Measurements from ENCODE around the gene TEX2.
"Not testable (repeated sequence)": the region's sequence is repeated elsewhere in the genome, so short reads cannot be mapped to it uniquely, and the experiment has no call there.

TEX2 gene

GRCh38 chr17:64180089-64181073, 82.7 kb downstream of the TEX2 start:
- Histone ChIP-seq H3K4me1 (ENCODE audit: insufficient read depth, low read length, severe bottlenecking) (no peaks in the 10 kb centered on the region), H3F3A (ENCODE audit: insufficient read depth, low read length) (no peaks in the 10 kb centered on the region), H3K36me3 (ENCODE audit: insufficient read depth, low read length) (no peaks in the 10 kb centered on the region), H4K20me1 (ENCODE audit: insufficient read depth, low read length) (no peaks in the 10 kb centered on the region), H3K9ac (ENCODE audit: low read length) (no peak overlapping the region), H3K4me2 (ENCODE audit: low read length) (no peak overlapping the region), H3K9me2 (ENCODE audit: low read depth, low read length) (no peaks in the 10 kb centered on the region), H3K79me2 (ENCODE audit: insufficient read depth, low read length) (no peaks in the 10 kb centered on the region), H3K4me3 (ENCODE audit: low read depth, low read length, poor library complexity, severe bottlenecking) (no peak overlapping the region), H3K9me3 (ENCODE audit: low read length) (no peaks in the 10 kb centered on the region), H3K27me3 (ENCODE audit: insufficient read depth, low read length) (no peaks in the 10 kb centered on the region), H2AFZ (ENCODE audit: low read length) (no peak overlapping the region), H3K27ac (ENCODE audit: low read depth, low read length, poor library complexity, severe bottlenecking) (no peak overlapping the region)
- TF ChIP-seq EZH2 (IDR thresholded peaks at IDR 0.05; ENCODE audit: borderline replicate concordance, low read length) (no peak), CTCF (IDR thresholded peaks at IDR 0.05; ENCODE audit: low read length) (no peak)

DNA sequence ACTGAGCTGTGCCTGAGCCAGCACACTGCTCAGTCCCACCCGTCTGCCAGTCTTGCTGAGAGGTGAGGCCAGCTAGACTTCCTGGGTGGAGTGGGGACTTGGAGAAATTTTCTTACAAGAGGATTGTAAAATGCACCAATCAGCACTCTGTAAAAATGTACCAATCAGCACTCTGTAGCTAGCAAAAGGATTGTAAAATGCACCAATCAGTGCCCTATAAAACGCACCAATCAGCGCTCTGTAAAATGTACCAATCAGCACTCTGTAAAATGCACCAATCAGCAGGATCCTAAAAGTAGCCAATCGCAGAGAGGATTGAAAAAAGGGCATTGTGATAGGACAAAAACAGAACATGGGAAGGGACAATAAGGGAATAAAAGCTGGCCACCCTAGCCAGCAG, 84.0 kb downstream of the TEX2 start:
- H3K9me3 ChIP-seq (ENCODE audit: low read length); H3K9me2 ChIP-seq (ENCODE audit: low read depth, low read length); H3K27me3 ChIP-seq (ENCODE audit: insufficient read depth, low read length); H3K9ac ChIP-seq (ENCODE audit: low read length); H3K79me2 ChIP-seq (ENCODE audit: insufficient read depth, low read length); H3K4me2 ChIP-seq (ENCODE audit: low read length); H3F3A ChIP-seq (ENCODE audit: insufficient read depth, low read length); H2AFZ ChIP-seq (ENCODE audit: low read length); H3K4me3 ChIP-seq (ENCODE audit: low read depth, low read length, poor library complexity, severe bottlenecking); H3K4me1 ChIP-seq (ENCODE audit: insufficient read depth, low read length, severe bottlenecking); H4K20me1 ChIP-seq (ENCODE audit: insufficient read depth, low read length); H3K36me3 ChIP-seq (ENCODE audit: insufficient read depth, low read length); H3K27ac ChIP-seq (ENCODE audit: low read depth, low read length, poor library complexity, severe bottlenecking): not testable (repeated sequence)

GRCh38 chr17:64178011-64178825, 84.8 kb downstream of the TEX2 start:
- Histone ChIP-seq H3K9me2 (ENCODE audit: low read depth, low read length) (no peaks in the 10 kb centered on the region), H3K36me3 (ENCODE audit: insufficient read depth, low read length) (no peaks in the 10 kb centered on the region), H3F3A (ENCODE audit: insufficient read depth, low read length) (no peaks in the 10 kb centered on the region)

DNA sequence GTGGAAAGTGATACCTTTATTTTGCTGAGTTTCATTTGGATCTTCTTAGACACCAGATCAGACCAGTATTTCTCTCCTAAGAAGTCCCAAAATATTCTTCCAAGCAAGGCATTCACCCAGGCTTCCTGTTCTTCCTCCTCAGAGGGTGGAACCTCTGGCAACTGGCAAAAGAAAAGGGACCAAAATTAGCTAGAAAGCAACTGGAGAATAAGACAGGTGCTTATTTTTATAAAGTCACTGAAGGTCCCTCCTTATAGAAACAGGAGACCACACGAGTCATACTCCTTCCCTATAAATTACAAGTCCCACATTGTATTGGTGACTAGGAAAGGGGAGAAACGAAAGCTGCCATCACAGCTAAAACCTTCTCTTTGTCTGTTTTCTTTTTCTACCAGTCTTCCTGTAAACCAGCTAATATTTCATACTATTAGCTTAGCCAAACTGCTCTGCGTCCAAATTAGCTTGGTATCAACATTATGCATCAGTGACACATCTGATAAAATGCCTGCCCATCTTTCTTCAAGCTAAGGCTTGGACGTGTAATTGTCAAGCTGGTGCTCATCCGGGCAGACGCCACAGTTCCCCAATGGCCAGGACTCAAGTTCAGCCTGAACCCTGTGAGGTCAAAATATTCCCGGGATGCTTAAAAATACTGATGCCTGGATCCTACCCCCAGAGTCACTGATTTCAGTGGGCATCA, 85.6 kb downstream of the TEX2 start:
- no peak overlapping the region for H3K9ac ChIP-seq (ENCODE audit: low read length)
- H4K20me1 ChIP-seq (ENCODE audit: insufficient read depth, low read length) = no peaks in the 10 kb centered on the region
- H3K4me1 ChIP-seq (ENCODE audit: insufficient read depth, low read length, severe bottlenecking) = no peaks in the 10 kb centered on the region
- no peaks in the 10 kb centered on the region for H3F3A ChIP-seq (ENCODE audit: insufficient read depth, low read length)
- H3K36me3 ChIP-seq (ENCODE audit: insufficient read depth, low read length) = no peaks in the 10 kb centered on the region
- no peak overlapping the region for H3K27ac ChIP-seq (ENCODE audit: low read depth, low read length, poor library complexity, severe bottlenecking)
- no peak overlapping the region for H3K4me3 ChIP-seq (ENCODE audit: low read depth, low read length, poor library complexity, severe bottlenecking)
- H3K79me2 ChIP-seq (ENCODE audit: insufficient read depth, low read length) = no peaks in the 10 kb centered on the region
- no peaks in the 10 kb centered on the region for H3K9me3 ChIP-seq (ENCODE audit: low read length)
- H3K27me3 ChIP-seq (ENCODE audit: insufficient read depth, low read length) = no peaks in the 10 kb centered on the region
- TF ChIP-seq EZH2 (IDR thresholded peaks at IDR 0.05; ENCODE audit: borderline replicate concordance, low read length) (no peak), CTCF (IDR thresholded peaks at IDR 0.05; ENCODE audit: low read length) (no peak)
- no peak overlapping the region for H2AFZ ChIP-seq (ENCODE audit: low read length)
- H3K9me2 ChIP-seq (ENCODE audit: low read depth, low read length) = no peaks in the 10 kb centered on the region
- no peak overlapping the region for H3K4me2 ChIP-seq (ENCODE audit: low read length)

More at GRCh38 chr17:64178011-64178825, 84.8 kb downstream of the TEX2 start:
- Histone ChIP-seq H3K79me2 (ENCODE audit: insufficient read depth, low read length) (no peaks in the 10 kb centered on the region), H3K9me3 (ENCODE audit: low read length) (no peaks in the 10 kb centered on the region), H3K9ac (ENCODE audit: low read length) (no peak overlapping the region), H2AFZ (ENCODE audit: low read length) (no peak overlapping the region), H4K20me1 (ENCODE audit: insufficient read depth, low read length) (no peaks in the 10 kb centered on the region), H3K27me3 (ENCODE audit: insufficient read depth, low read length) (no peaks in the 10 kb centered on the region), H3K4me2 (ENCODE audit: low read length) (no peak overlapping the region), H3K4me3 (ENCODE audit: low read depth, low read length, poor library complexity, severe bottlenecking) (no peak overlapping the region), H3K27ac (ENCODE audit: low read depth, low read length, poor library complexity, severe bottlenecking) (no peak overlapping the region), H3K4me1 (ENCODE audit: insufficient read depth, low read length, severe bottlenecking) (no peaks in the 10 kb centered on the region)
- TF ChIP-seq EZH2 (IDR thresholded peaks at IDR 0.05; ENCODE audit: borderline replicate concordance, low read length) = no peak

All from OCI-LY1 (cell line).